ENCODE data around the gene QRICH1. TPM values are rescaled to one million over a fixed set of nuclear protein-coding genes. Genes with fewer than 3 reads are reported as not detected.

QRICH1 gene
- total and polyA plus RNA-seq, 2 of the 13 experiments (the other 11 are each of a cell fraction or from before 2014, with no cell fraction given), result 52.6 to 102 TPM

- TF ChIP-seq LRRFIP1 (CRISPR knock-in tag; conservative IDR thresholded peaks at IDR 0.05) (no peak), ZBTB8A (CRISPR knock-in tag; IDR thresholded peaks at IDR 0.05; ENCODE audit: borderline replicate concordance, low read depth) (no peak), ZNF121 (CRISPR knock-in tag; IDR thresholded peaks at IDR 0.05) (no peak), ZMAT5 (CRISPR knock-in tag; IDR thresholded peaks at IDR 0.05; ENCODE audit: borderline replicate concordance, low read depth) (no peak), MED13 (CRISPR knock-in tag; IDR thresholded peaks at IDR 0.05) (peak; percentile 65; the same call in 1 of the 2 replicates), TBL1XR1 (IDR thresholded peaks at IDR 0.05; ENCODE audit: borderline replicate concordance, low read length, partially characterized antibody) (no peak), ZBTB49 (CRISPR knock-in tag; IDR thresholded peaks at IDR 0.05; ENCODE audit: borderline replicate concordance) (no peak), ATF7-NPFF (CRISPR knock-in tag; IDR thresholded peaks at IDR 0.05; ENCODE audit: low read depth) (peak; percentile 65; the same call in 1 of the 2 replicates), RERE (CRISPR knock-in tag; IDR thresholded peaks at IDR 0.05; ENCODE audit: low read depth) (no peak), ZNF678 (CRISPR knock-in tag; IDR thresholded peaks at IDR 0.05) (peak; percentile 82; the same call in 1 of the 2 replicates), ZNF687 (CRISPR knock-in tag; IDR thresholded peaks at IDR 0.05) (peak; percentile 84)
Observed at GRCh38 chr3:49021813-49022687, 71.8 kb downstream of the QRICH1 start, which contains the start of gene NDUFAF3 (continued).

Measured in HepG2 (cell line).